NCI-H2227 treated with DMSO at 0.1 percent for 48 hours (cell line): Measurements from ENCODE around the gene SYCE3.

Experiments used
- DNase-seq: peaks from one replicate; lab custom pipeline; 2025; lab: John Stamatoyannopoulos, UW

Gene SYCE3

GRCh38 chr22:50531546-50531961 lies 31.2 kb downstream of the SYCE3 start:
- peak; percentile 24 for DNase-seq

GRCh38 chr22:50530877-50531545 lies 31.7 kb downstream of the SYCE3 start:
- DNase-seq = no peak

DNA sequence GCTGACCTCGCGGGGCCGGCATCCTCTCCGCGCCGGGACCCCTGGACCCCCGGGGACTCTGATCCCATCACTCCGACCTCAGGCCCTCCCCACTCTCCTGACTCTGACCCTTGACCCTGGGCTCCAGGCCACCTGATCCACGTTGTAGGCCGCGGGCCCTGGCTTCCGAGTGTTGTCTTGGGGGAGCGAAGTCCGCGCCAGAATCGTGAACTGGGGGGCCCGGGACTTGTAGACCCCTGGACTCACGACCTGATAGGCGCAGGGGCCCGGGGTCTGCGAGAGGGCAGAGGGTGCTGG lies 32.2 kb downstream of the SYCE3 start:
- no peak for DNase-seq

DNA sequence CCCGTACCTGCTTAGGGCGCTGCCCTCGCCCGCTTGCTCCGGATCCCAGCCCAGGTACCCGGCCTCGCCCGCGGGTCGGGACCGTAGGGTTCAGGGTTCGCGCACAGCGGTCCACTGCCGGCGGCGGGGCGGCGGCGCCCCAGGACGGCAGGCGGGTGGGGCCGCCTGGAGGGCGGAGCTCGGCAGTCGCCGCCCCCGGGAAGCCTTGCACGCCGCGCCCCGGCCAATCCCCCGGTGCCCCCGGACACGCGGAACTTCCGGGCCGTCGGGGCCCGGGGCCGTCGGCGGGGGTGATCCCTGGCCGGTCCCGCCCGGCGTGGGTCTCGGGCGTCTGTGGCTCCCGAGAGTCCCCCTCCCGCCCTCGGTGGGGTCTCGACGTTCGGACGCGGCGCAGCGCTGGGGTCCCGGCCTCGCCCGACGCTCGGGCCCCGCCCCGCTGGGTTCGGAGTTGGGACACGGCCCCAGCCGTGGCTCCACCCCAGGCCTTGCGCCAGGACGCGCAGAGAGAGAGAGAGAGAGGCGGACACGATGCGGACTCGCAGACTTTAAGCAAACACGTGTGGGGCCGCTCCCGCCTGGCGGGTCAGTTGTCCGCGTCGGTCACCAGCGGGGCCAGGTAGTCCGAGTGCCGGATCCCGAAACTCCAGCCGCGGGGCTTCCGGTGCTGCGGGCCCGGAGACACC lies 32.7 kb downstream of the SYCE3 start, which contains the start of gene TYMP:
TYMP (minus strand) TSS at position 116 of the 683 bp plus-strand sequence. CDS start 303 bp downstream, outside the sequence.
- no peak for DNase-seq

GRCh38 chr22:50529416-50529896 lies 33.3 kb downstream of the SYCE3 start:
- DNase-seq = no peak

- no peak for DNase-seq
Observed at GRCh38 chr22:50528682-50529415, 33.9 kb downstream of the SYCE3 start.

- no peak for DNase-seq
Observed at GRCh38 chr22:50527921-50528681, 34.6 kb downstream of the SYCE3 start.

- no peak for DNase-seq
Observed at GRCh38 chr22:50526834-50527801, 35.6 kb downstream of the SYCE3 start.

GRCh38 chr22:50526108-50526833 lies 36.4 kb downstream of the SYCE3 start:
- DNase-seq = peak; percentile 38

DNA sequence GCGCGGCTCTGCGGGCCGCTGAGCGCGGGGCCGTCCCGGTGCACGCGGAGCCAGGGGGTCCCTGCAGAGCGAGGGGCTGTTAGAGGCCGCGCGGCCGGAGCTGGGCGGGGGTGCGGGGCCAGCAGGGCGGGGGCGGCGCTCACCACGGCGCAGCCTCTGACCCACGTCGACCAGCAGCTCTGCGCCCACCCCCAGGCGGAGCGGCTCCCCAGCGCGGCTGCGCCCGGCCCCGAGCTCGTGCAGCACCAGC lies 36.9 kb downstream of the SYCE3 start:
- no peak for DNase-seq

- DNase-seq = peak; percentile 85
Observed at GRCh38 chr22:50525104-50525857, 37.4 kb downstream of the SYCE3 start, which contains the start of gene SCO2. SCO2 (minus strand) TSS chr22:50525598; CDS start chr22:50524411, 1,187 bp downstream.

GRCh38 chr22:50524676-50525103 lies 38.0 kb downstream of the SYCE3 start:
- peak; percentile 31 for DNase-seq

DNA sequence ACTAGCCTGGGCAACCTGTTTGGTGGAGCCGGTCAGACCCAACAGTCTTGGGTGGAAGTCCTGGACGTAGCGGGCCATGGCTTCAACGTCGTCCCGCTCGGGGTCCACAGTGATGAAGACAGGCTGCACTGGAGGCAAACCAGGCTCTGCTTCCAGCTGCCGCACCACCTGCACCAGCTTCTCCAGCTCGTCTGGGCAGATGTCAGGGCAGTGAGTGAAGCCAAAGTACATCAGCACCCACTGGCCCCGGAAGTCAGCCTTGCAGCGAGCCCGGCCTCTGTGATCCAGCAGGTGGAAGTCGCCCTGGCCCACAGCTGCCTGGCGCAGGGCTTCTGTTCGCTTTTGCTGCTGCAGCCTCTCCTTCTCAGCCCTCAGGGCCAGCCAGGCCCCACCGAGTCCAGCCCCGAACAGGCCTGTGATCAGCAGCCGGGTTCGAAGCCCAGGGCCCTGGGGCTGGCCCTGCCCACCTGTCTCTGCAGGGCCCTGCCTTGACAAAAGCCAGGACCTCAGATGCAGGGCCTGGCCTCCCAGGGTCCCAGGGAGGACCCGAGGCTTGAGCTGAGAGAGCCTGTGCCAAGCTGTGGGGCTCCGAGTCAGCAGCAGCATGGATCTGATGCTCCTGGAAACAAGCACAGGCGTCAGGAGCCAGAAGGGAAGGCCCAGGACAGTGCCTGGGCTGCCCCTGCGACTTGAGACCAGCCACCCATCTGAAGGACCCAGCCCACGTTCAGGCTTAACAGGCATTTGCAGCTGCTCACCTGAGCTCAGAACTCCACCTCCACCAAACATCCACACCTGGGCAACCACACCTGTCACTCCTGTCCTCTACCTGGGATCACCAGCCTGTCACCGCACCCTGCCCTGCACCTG lies 38.7 kb downstream of the SYCE3 start:
- DNase-seq = no peak

DNA sequence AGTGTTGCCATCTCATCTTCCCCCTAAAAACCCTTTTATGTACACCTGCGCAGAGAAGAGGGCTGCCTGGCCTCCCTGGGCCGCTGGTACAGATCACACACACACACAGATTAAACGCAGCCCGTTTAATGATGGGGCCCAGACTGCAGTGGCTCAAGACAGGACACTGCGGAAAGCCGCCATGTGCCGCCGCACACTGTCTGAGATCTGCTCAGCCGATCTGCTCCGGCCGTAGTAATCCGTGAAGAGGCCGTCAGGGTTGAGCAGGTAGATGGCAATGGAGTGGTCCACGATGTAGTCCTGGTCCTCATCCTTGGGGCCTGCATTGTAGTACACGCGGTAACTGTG lies 39.3 kb downstream of the SYCE3 start:
- DNase-seq = no peak

DNA sequence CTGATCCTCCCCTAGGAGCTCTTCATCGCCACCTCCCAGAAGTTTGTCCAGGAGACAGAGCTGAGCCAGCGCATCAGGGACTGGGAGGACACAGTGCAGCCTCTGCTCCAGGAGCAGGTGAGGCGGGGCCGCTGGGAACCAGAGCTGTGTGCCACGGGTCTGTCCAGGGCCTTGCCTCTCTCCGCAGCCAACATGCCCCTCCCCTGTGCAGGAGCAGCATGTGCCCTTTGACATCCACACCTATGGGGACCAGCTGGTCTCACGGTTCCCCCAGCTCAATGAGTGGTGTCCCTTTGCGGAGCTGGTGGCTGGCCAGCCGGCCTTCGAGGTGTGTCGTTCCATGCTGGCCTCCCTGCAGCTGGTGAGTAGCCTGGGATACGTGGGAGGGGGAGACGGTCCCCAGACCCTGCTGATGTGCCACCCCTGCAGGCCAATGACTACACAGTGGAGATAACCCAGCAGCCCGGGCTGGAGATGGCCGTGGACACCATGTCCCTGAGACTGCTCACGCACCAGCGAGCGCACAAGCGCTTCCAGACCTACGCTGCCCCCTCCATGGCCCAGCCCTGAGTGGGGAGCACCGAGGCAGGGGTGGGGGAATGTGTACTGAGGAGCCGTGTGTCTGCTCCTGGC lies 39.8 kb downstream of the SYCE3 start:
- no peak for DNase-seq

DNA sequence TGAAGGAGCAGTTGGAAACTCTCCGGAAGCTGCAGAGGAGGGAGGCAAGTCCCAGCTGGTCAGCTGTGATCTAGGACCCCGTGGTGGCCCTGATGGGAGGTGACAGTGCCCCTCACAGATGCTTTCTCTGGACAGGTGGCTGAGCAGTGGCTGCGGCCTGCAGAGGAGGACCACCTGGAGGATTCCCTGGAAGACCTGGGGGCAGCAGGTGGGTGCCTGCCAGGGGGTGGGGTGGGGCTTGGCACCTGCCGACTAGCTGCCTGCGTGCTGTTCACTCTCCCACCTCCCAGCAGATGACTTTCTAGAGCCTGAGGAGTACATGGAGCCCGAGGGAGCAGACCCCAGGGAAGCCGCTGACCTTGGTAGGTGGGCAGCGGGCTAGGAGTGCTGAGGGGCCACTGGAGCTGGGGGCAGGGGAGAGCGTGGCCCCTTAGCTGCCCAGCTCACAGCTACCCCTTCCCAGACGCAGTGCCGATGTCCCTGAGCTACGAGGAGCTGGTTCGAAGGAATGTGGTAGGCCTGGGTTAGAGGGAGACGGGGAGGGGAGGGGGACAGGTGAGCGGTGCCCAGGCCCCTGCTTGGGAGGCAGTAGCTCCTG lies 40.4 kb downstream of the SYCE3 start:
- DNase-seq = no peak

DNA sequence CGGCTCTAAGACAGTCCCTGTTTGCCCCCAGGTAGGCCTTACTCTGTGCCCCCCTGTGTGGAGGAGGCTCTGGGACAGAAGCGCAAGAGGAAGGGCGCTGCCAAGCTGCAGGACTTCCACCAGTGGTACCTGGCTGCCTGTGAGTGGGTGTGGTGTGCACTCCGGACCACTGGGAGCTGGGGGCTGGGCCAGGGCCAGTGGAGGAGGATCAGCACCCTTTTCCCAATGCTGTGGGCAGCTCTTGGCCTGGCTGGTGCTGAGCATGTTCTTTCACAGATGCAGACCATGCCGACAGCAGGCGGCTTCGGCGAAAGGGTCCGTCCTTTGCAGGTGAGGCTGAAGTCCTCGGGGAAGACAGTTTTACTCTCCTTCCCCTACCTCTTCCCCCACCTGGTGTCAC lies 41.0 kb downstream of the SYCE3 start:
- no peak for DNase-seq
